Left ventricle myocardium inferior (tissue), 1 donor: ENCODE data around the gene SLC6A5. TPM values are rescaled to one million over a fixed set of nuclear protein-coding genes. Genes with fewer than 3 reads are reported as not detected.

Experiments used
- DNase-seq: peaks from one replicate; pipeline ENCODE4 v3.0.0-alpha.2; 2020
- H3K27ac ChIP-seq: fragments of 200-600 bp; replicated peaks from 2 replicates; pipeline ENCODE4 v1.8.0; 2021
- H3K27me3 ChIP-seq: fragments of 200-600 bp; 2 replicates; pipeline ENCODE4 v1.8.0; 2021; ENCODE audit warnings: low read depth
- H3K36me3 ChIP-seq: fragments of 200-600 bp; 2 replicates; pipeline ENCODE4 v1.8.0; 2021
- H3K4me1 ChIP-seq: fragments of 200-600 bp; 2 replicates; pipeline ENCODE4 v1.8.0; 2021
- H3K4me3 ChIP-seq: fragments of 200-600 bp; 2 replicates; pipeline ENCODE4 v1.8.0; 2021; ENCODE audit warnings: mild to moderate bottlenecking, moderate library complexity
- H3K9me3 ChIP-seq: fragments of 200-600 bp; replicated peaks from 2 replicates; pipeline ENCODE4 v1.8.0; 2021
- CTCF ChIP-seq: fragments of 200-600 bp; IDR thresholded peaks from 2 replicates; pipeline ENCODE4 v1.8.0; 2021; ENCODE audit warnings: antibody characterized with exemption, mild to moderate bottlenecking, borderline replicate concordance
- intact Hi-C: fragments of 100-400 bp; cut with micrococcal nuclease; formaldehyde crosslinking; loops from one replicate; pipeline ENCODE4 v1.11.0; 2022
- total RNA-seq: library from RNA; stranded (reverse); fragmentation: NEBNext Ultra II Directional; extraction: Animal tissue kit (Norgen Biotek cat#: 25700); gene quantifications from one replicate; pipeline ENCODE4 v1.2.1, GENCODE V29; 2021
- donor health status: DM: no; HTN: yes; CAD: no; lungs with severe emphysema.

SLC6A5 gene
- total RNA-seq, 1 donor from 2014 or later, result not detected

GRCh38 chr11:20617346-20618005 is 18.1 kb downstream of the SLC6A5 start:
- no peak overlapping the region for H3K27ac ChIP-seq
- intact Hi-C loops, result no loop called here

GRCh38 chr11:20618083-20618482 is 18.7 kb downstream of the SLC6A5 start:
- Histone ChIP-seq H3K27me3 (peaks cover 46% of the 10 kb centered on the region), H3K4me1 (no peaks in the 10 kb centered on the region), H3K36me3 (no peaks in the 10 kb centered on the region), H3K4me3 (no peak overlapping the region), H3K27ac (no peak overlapping the region), H3K9me3 (no peaks in the 10 kb centered on the region)
- intact Hi-C loops, result no loop called here
- DNase-seq, result no peak
- TF ChIP-seq CTCF, result no peak

More at GRCh38 chr11:20617346-20618005, 18.1 kb downstream of the SLC6A5 start:
- H3K4me1 ChIP-seq, result no peaks in the 10 kb centered on the region
- H3K4me3 ChIP-seq, result no peak overlapping the region
- H3K9me3 ChIP-seq, result no peaks in the 10 kb centered on the region
- no peak for TF ChIP-seq CTCF
- H3K27me3 ChIP-seq, result peaks cover 52% of the 10 kb centered on the region
- H3K36me3 ChIP-seq, result no peaks in the 10 kb centered on the region
- no peak for DNase-seq

- no peak for TF ChIP-seq CTCF
- H3K27ac ChIP-seq, result no peak overlapping the region
- DNase-seq, result no peak
- peaks cover 16% of the 10 kb centered on the region for H3K27me3 ChIP-seq
- no peaks in the 10 kb centered on the region for H3K36me3 ChIP-seq
- intact Hi-C loops, result no loop called here
- no peak overlapping the region for H3K4me3 ChIP-seq
- H3K4me1 ChIP-seq, result no peaks in the 10 kb centered on the region
- H3K9me3 ChIP-seq, result no peaks in the 10 kb centered on the region
Measured at GRCh38 chr11:20620988-20621387, 21.6 kb downstream of the SLC6A5 start.

- H3K27me3 ChIP-seq, result peaks cover 15% of the 10 kb centered on the region
- H3K27ac ChIP-seq, result no peak overlapping the region
- no peak overlapping the region for H3K4me3 ChIP-seq
- H3K36me3 ChIP-seq, result no peaks in the 10 kb centered on the region
- H3K4me1 ChIP-seq, result peaks cover 3% of the 10 kb centered on the region
- TF ChIP-seq CTCF, result no peak
- intact Hi-C loops, result no loop called here
- no peak for DNase-seq
- no peaks in the 10 kb centered on the region for H3K9me3 ChIP-seq
Measured at GRCh38 chr11:20621679-20622078, 22.3 kb downstream of the SLC6A5 start.

GRCh38 chr11:20623252-20623651 is 23.8 kb downstream of the SLC6A5 start:
- no peak overlapping the region for H3K27ac ChIP-seq
- no peak for TF ChIP-seq CTCF

More at GRCh38 chr11:20623252-20623651, 23.8 kb downstream of the SLC6A5 start:
- H3K4me1 ChIP-seq, result peaks cover 10% of the 10 kb centered on the region
- H3K27me3 ChIP-seq, result peaks cover 3% of the 10 kb centered on the region
- intact Hi-C loops, result no loop called here
- H3K4me3 ChIP-seq, result no peak overlapping the region
- no peaks in the 10 kb centered on the region for H3K9me3 ChIP-seq
- DNase-seq, result no peak
- H3K36me3 ChIP-seq, result no peaks in the 10 kb centered on the region
